Neural progenitor cell (in vitro differentiated cells): Measurements from ENCODE around the gene PUM1.

Source experiments
- EZH2phosphoT487 ChIP-seq: fragments of 200-600 bp; sonication (generic); IDR thresholded peaks from 2 replicates; pipeline ENCODE4 v1.6.1; 2017; ENCODE audit warnings: antibody characterized with exemption
- TF ChIP-seq, protein P1 (sequence below): fragments of 200-600 bp; sonication (generic); IDR thresholded peaks from 2 replicates; pipeline ENCODE4 v1.5.1; 2017; ENCODE audit warnings: antibody characterized with exemption, mild to moderate bottlenecking

DNA sequence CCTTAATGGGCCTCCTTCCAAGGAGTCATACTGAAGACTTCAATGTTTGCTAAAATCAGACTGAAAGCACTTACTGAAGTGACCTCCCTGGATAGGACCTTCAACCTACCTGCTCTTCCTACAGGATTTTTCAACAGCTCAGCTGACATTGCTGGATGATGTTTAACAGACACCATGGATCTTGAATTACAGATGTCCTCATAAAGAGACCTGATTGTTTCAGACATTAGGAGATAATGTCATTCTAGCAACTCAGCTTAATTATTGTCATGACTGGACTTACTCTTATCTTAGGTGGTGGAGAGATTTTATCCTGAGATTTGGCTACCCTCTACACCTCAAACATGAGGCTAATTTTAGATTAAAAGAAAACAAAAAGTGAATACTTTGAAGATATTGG lies 83.1 kb downstream of the PUM1 start:
- TF ChIP-seq, protein P1, sequence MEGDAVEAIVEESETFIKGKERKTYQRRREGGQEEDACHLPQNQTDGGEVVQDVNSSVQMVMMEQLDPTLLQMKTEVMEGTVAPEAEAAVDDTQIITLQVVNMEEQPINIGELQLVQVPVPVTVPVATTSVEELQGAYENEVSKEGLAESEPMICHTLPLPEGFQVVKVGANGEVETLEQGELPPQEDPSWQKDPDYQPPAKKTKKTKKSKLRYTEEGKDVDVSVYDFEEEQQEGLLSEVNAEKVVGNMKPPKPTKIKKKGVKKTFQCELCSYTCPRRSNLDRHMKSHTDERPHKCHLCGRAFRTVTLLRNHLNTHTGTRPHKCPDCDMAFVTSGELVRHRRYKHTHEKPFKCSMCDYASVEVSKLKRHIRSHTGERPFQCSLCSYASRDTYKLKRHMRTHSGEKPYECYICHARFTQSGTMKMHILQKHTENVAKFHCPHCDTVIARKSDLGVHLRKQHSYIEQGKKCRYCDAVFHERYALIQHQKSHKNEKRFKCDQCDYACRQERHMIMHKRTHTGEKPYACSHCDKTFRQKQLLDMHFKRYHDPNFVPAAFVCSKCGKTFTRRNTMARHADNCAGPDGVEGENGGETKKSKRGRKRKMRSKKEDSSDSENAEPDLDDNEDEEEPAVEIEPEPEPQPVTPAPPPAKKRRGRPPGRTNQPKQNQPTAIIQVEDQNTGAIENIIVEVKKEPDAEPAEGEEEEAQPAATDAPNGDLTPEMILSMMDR, result no peak
- TF ChIP-seq EZH2phosphoT487, result no peak
